ENCODE data around the gene TMPRSS9. TPM values are rescaled to one million over a fixed set of nuclear protein-coding genes. Genes with fewer than 3 reads are reported as not detected.
A peak's percentile ranks its signal among the peaks of the same experiment; 100 is the strongest.

TMPRSS9 gene
- polyA plus RNA-seq, 3 donors = 0.12 to 0.30 TPM; not detected in 1

DNA sequence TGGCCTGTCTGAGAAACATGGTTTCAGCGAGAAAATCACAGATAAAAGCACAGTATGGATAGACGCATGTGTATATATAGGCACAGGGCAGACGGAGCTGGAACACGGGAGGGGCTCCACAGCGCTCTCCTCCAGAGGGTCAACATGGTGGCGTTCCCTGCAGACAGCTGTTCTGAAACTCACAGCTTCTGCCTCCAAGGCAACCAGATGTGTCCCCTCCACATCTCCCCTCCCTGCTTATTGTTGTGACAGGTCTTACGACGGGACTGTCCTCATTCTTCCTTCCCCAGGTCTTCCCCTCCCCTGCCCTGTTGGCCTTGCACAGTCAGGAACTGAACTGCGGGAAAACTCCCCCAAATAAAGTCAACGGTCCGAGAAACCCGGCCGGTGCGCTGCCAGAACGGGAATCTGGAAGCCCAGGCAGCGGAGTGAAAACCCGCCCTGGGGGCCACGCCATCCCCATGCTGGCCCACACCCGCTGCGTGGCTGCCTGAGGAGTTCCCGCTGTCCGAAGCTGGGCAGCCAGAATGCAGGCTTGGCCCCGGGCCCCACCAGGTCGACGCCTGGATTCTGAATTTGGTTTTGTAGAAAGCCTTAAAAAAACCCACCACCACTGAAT is 70.0 kb downstream of the TMPRSS9 start:
- intact Hi-C loops (cut with micrococcal nuclease) = no loop called here
- 95% methylated on average over 21 of the region's 25 CpGs for WGBS (ENCODE audit: insufficient coverage)
- H3K9me3 ChIP-seq (replicated peaks in 1 of 2; ENCODE audit: control insufficient read depth in 1 of 2, insufficient read depth in 1 of 2, low read length in 2 of 2) = no peaks in the 10 kb centered on the region
- peaks cover 21% of the 10 kb centered on the region for H4K20me1 ChIP-seq (ENCODE audit: insufficient read depth, low read length)
- Mint-ChIP-seq H3K27me3 (ENCODE audit: low read depth in 3 of 3) (no peaks in the 10 kb centered on the region), H3K9me3 (no peaks in the 10 kb centered on the region), H3K4me1 (peaks cover 17% of the 10 kb centered on the region), H3K36me3 (peaks cover 16 to 48% of the 10 kb centered on the region in 2 donors), H3K4me3 (no peak overlapping the region), H3K27ac (peak overlapping the region in 3 of 7 donors; percentile 22 to 62 (median 55))
- H3K4me3 ChIP-seq (replicated peaks in 1 of 3; ENCODE audit: low read depth in 2 of 3, low read length in 3 of 3) = no peak overlapping the region
- peaks cover 21% of the 10 kb centered on the region for H3K79me2 ChIP-seq (ENCODE audit: insufficient read depth, low read length)
- peaks cover 18 to 59% of the 10 kb centered on the region in 2 donors for H3K36me3 ChIP-seq (replicated peaks in 1 of 2; ENCODE audit: control insufficient read depth in 1 of 2, insufficient read depth in 2 of 2, low read length in 2 of 2)
- peak overlapping the region in 1 of 2 donors; percentile 3 for H3K27ac ChIP-seq (ENCODE audit: low read depth in 1 of 2, low read length in 2 of 2)
- no peak overlapping the region for H2AFZ ChIP-seq (ENCODE audit: insufficient read depth, low read depth, low read length, poor library complexity, severe bottlenecking)
- no peak overlapping the region for H3K9ac ChIP-seq (ENCODE audit: insufficient read depth, low read length, poor library complexity, severe bottlenecking)
- H3K27me3 ChIP-seq (ENCODE audit: control insufficient read depth in 2 of 2, insufficient read depth in 2 of 2, low read length in 2 of 2) = no peaks in the 10 kb centered on the region
- DNase-seq = peak in 1 of 3 donors; percentile 5
- no peak overlapping the region for H3K4me2 ChIP-seq (replicated peaks; ENCODE audit: extremely low read depth, low read length, poor library complexity, severe bottlenecking)
- TF ChIP-seq CTCF (IDR thresholded peaks at IDR 0.05) = no peak
- peaks cover 21 to 28% of the 10 kb centered on the region in 2 donors for H3K4me1 ChIP-seq (ENCODE audit: control insufficient read depth in 1 of 2, insufficient read depth in 2 of 2, low read length in 2 of 2)

- H3K27me3 ChIP-seq (ENCODE audit: control insufficient read depth in 2 of 2, insufficient read depth in 2 of 2, low read length in 2 of 2) = no peaks in the 10 kb centered on the region
- no peaks in the 10 kb centered on the region for H3K27me3 Mint-ChIP-seq (ENCODE audit: low read depth in 3 of 3)
- 94% methylated on average over 32 of the region's 37 CpGs for WGBS (ENCODE audit: insufficient coverage)
- no peak for TF ChIP-seq CTCF (IDR thresholded peaks at IDR 0.05)
- peaks cover 21 to 54% of the 10 kb centered on the region in 2 donors for H3K36me3 Mint-ChIP-seq
- H3K79me2 ChIP-seq (ENCODE audit: insufficient read depth, low read length) = peaks cover 9% of the 10 kb centered on the region
- H3K4me1 ChIP-seq (ENCODE audit: control insufficient read depth in 1 of 2, insufficient read depth in 2 of 2, low read length in 2 of 2) = peaks cover 14 to 19% of the 10 kb centered on the region in 2 donors
- H3K9me3 ChIP-seq (replicated peaks in 1 of 2; ENCODE audit: control insufficient read depth in 1 of 2, insufficient read depth in 1 of 2, low read length in 2 of 2) = no peaks in the 10 kb centered on the region
- no peak overlapping the region for H3K27ac ChIP-seq (ENCODE audit: low read depth in 1 of 2, low read length in 2 of 2)
- no peak overlapping the region for H3K4me3 Mint-ChIP-seq
- H3K4me2 ChIP-seq (replicated peaks; ENCODE audit: extremely low read depth, low read length, poor library complexity, severe bottlenecking) = no peak overlapping the region
- peaks cover 21 to 53% of the 10 kb centered on the region in 2 donors for H3K36me3 ChIP-seq (replicated peaks in 1 of 2; ENCODE audit: control insufficient read depth in 1 of 2, insufficient read depth in 2 of 2, low read length in 2 of 2)
- no peak for DNase-seq
- H3K4me1 Mint-ChIP-seq = peaks cover 10% of the 10 kb centered on the region
- H3K9me3 Mint-ChIP-seq = no peaks in the 10 kb centered on the region
- H3K9ac ChIP-seq (ENCODE audit: insufficient read depth, low read length, poor library complexity, severe bottlenecking) = no peak overlapping the region
- peak overlapping the region in 3 of 7 donors; percentile 35 to 78 (median 37) for H3K27ac Mint-ChIP-seq
- peaks cover 8% of the 10 kb centered on the region for H4K20me1 ChIP-seq (ENCODE audit: insufficient read depth, low read length)
- intact Hi-C loops (cut with micrococcal nuclease) = no loop called here
- no peak overlapping the region for H3K4me3 ChIP-seq (replicated peaks in 1 of 3; ENCODE audit: low read depth in 2 of 3, low read length in 3 of 3)
- H2AFZ ChIP-seq (ENCODE audit: insufficient read depth, low read depth, low read length, poor library complexity, severe bottlenecking) = no peak overlapping the region
These were observed 71.4 kb downstream of the TMPRSS9 start for GRCh38 chr19:2431318-2432055.
